HG03135 (cell line): Measurements from ENCODE around the gene NAGA.
"Not testable (repeated sequence)": the region's sequence is repeated elsewhere in the genome, so short reads cannot be mapped to it uniquely, and the experiment has no call there.

Source experiments
- ATAC-seq: cut with Tn5 transposase; IDR thresholded peaks from one replicate; pipeline ENCODE4 v1.9.1; 2021; ENCODE audit warnings: mild to moderate bottlenecking, moderate library complexity; ENCODE audit not compliant: unreplicated experiment

NAGA gene

GRCh38 chr22:42070517-42071422, at the start of gene NAGA:
NAGA (minus strand) TSS chr22:42070812; CDS start chr22:42070297, 515 bp downstream.
- ATAC-seq = peak; percentile 91

GRCh38 chr22:42116848-42117424, 46.3 kb upstream of the NAGA start:
- no peak for ATAC-seq

GRCh38 chr22:42115420-42115830, 44.8 kb upstream of the NAGA start:
- ATAC-seq = not testable (repeated sequence)

- ATAC-seq = no peak
Measured at GRCh38 chr22:42114721-42115120, 44.1 kb upstream of the NAGA start.

- not testable (repeated sequence) for ATAC-seq
Measured at GRCh38 chr22:42112793-42113192, 42.2 kb upstream of the NAGA start.

- ATAC-seq = no peak
Measured at GRCh38 chr22:42111798-42112197, 41.2 kb upstream of the NAGA start.

- ATAC-seq = no peak
Measured at GRCh38 chr22:42108848-42109247, 38.2 kb upstream of the NAGA start.

- not testable (repeated sequence) for ATAC-seq
Measured at GRCh38 chr22:42104332-42104860, 33.8 kb upstream of the NAGA start.

- ATAC-seq = no peak
Measured at GRCh38 chr22:42101199-42101598, 30.6 kb upstream of the NAGA start.

GRCh38 chr22:42091455-42091782, 20.8 kb upstream of the NAGA start:
- ATAC-seq = no peak

GRCh38 chr22:42090596-42091454, 20.2 kb upstream of the NAGA start, which contains the start of gene NDUFA6:
NDUFA6 (minus strand) TSS chr22:42090772; CDS start chr22:42090744, 28 bp downstream.
- ATAC-seq = peak; percentile 90

- ATAC-seq = no peak
Measured at GRCh38 chr22:42086051-42086450, 15.4 kb upstream of the NAGA start.

- ATAC-seq = no peak
Measured at GRCh38 chr22:42084874-42085273, 14.3 kb upstream of the NAGA start.

- no peak for ATAC-seq
Measured at GRCh38 chr22:42083119-42083518, 12.5 kb upstream of the NAGA start.

GRCh38 chr22:42080287-42080686, 9.7 kb upstream of the NAGA start:
- no peak for ATAC-seq

- peak; percentile 85 for ATAC-seq
Measured at GRCh38 chr22:42079319-42080251, 9.0 kb upstream of the NAGA start, which contains the start of gene SMDT1. SMDT1 (plus strand) TSS chr22:42079700; CDS start chr22:42079769, 69 bp downstream.

GRCh38 chr22:42078469-42079318, 8.1 kb upstream of the NAGA start:
- ATAC-seq = peak; percentile 2

- ATAC-seq = no peak
Measured at GRCh38 chr22:42077486-42078125, 7.0 kb upstream of the NAGA start.
